NCI-H2029 (cell line): ENCODE results near the gene ATP6V1B1.

Source experiments
- DNase-seq: peaks from one replicate; lab custom pipeline; 2025; lab: John Stamatoyannopoulos, UW

The ATP6V1B1 gene

DNA sequence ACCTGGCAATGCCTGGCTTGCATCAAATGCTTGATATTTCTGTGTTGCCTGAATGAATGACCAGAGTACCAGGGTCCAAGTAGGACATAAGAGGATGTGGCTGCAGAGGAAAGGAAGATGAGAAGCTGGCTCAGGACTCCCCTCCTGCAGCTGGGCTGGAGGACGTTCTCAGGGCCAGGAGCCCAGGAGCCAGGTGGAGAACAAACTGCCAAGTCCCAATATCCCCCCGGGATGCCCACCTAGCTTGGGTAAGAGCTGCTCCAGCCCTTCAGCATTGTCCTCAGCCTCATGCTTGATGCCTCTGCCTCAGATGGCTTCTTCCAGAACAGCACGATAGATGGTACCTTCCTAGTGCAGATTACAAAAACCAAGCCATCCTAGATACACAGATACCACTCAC lies 8.6 kb upstream of the ATP6V1B1 start:
- DNase-seq, result no peak

DNA sequence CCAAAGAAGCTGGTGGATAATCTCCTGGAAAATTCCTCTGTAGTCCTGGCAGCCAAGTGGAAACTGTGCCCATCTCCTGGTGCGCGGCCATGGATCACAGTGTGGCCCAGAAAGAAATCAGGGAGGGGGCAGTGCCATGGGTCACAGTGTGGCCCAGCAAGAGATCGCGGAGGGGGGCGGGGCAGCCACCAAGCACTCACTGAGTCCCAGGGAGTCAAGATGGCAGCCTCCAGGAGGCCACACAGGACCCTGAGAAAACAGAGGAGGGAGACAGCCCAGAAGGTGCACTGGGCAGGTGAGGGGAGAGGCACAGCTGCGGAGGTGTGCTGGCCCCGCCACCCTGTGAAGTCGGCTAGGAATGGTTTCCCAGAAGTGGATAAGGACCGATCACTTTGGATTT lies 8.1 kb upstream of the ATP6V1B1 start:
- no peak for DNase-seq

- no peak for DNase-seq
Measured at GRCh38 chr2:70928366-70928765, 7.3 kb upstream of the ATP6V1B1 start.

DNA sequence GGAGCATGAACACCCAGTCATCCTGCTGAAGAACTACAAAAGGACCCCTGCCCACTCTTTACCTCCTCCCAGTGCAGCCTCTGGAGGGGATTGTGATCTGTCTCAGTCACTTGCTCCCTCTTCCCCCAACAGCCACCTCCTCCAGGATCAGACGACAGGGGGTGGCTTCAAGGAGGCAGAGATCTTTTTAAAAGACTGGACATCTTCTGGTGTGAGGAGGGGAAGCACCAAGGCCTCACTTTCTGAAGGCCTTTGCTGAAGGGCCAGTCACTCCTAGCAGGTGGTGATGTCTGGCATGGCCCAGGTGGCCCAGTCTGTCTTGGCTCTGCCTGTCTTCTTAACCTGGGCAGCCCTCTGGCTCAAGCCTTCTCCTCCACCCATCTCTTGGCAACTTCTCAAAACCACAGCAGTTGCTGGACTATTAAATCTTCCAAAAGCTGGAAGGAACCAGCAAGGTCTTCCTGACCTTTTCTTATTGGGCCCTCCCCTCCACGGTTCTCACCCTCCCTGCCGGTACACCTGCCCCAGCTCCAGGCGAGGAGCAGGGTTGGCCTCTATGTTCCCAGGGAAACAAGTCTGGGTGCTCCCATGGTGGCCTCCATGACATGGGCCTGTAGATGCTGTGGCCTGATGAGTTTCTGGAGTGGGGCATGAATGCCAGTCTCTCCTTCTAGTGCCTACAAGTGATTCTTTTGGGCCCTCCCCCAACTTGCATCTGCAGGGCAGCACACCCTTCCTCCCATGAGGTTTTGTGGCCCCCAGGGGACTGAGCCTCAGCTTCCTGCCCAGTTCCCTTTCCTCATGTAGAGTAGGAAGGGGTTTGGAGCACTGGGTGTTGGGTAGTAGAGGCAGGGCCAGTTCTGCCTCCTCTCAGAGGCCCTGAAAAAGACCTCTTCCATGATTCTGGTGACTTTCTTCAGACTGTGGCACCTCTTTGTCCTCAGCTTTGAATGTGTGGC lies 5.0 kb upstream of the ATP6V1B1 start:
- DNase-seq, result no peak

DNA sequence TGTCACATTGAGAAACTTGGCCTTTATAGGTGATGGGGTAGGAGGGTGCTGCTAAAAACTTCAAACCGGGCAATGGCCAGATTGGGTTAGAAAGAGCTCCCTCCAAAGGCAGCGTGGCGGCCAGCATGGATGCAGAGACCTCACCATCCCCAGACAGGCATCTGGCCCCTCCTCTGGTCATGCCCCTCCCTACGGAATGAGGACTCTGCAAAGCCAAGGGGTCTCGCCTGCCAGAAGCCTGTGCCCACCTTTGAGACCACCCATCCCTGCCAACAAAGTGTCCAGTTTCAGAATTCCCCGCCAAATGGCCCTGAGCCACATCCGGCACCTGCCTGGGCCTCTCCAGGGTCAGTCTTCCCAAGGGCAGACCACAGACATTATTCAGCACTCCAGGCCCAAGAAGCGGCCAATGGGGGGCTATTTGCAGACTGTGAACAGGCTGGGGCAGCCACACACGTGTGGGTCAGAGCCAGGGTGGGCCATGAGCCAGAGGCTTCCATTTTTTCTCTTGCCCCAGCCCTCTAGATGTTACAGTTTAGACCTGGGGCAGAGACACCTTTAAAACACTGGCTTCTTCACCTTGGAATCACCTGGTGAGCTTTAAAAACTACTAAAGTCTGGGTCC lies 4.2 kb upstream of the ATP6V1B1 start:
- no peak for DNase-seq

DNA sequence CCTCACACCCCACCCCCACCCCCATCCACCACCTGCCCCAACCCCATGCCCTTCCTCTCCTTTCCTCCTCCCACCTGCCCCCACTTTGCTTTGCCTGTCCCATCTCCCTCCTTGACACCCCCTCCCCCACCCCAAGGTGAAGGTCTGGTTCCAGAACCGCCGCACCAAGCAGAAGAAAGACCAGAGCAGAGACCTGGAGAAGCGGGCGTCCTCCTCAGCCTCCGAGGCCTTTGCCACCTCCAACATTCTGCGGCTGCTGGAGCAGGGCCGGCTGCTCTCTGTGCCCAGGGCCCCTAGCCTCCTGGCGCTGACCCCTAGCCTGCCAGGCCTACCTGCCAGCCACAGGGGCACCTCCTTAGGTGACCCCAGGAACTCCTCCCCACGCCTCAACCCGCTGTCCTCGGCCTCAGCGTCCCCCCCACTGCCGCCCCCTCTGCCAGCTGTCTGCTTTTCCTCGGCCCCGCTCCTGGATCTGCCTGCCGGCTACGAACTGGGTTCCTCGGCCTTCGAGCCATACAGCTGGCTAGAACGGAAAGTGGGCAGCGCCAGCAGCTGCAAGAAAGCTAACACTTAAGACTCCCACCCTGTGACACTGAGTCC lies 3.0 kb upstream of the ATP6V1B1 start:
- DNase-seq, result no peak

GRCh38 chr2:70934981-70935380 lies 719 bp upstream of the ATP6V1B1 start:
- no peak for DNase-seq

GRCh38 chr2:70936165-70936978 lies 672 bp downstream of the ATP6V1B1 start:
- DNase-seq, result peak; percentile 33

- DNase-seq, result no peak
Measured at GRCh38 chr2:70936979-70937811, 1.5 kb downstream of the ATP6V1B1 start.

GRCh38 chr2:70937866-70938585 lies 2.3 kb downstream of the ATP6V1B1 start:
- DNase-seq, result no peak

DNA sequence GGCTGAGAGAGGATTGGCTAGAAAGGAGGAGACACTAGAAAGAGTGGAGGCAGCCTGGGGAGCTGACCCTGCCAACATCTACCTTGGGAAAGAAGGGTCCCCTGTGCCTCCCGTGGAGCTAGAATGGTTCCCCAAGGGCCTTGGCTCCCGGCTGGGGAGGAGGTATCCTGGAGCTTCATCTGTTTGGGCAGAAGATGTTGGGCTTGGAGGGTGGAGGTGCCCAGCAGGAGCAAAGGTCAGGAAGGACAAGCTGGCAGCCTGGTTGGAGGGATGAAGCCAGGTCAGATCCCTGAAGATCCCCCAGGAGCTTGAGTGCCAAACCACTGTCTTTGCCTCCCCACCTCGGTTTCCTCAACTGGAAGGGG lies 2.9 kb downstream of the ATP6V1B1 start:
- no peak for DNase-seq

- DNase-seq, result no peak
Measured at GRCh38 chr2:70939001-70939838, 3.5 kb downstream of the ATP6V1B1 start.

DNA sequence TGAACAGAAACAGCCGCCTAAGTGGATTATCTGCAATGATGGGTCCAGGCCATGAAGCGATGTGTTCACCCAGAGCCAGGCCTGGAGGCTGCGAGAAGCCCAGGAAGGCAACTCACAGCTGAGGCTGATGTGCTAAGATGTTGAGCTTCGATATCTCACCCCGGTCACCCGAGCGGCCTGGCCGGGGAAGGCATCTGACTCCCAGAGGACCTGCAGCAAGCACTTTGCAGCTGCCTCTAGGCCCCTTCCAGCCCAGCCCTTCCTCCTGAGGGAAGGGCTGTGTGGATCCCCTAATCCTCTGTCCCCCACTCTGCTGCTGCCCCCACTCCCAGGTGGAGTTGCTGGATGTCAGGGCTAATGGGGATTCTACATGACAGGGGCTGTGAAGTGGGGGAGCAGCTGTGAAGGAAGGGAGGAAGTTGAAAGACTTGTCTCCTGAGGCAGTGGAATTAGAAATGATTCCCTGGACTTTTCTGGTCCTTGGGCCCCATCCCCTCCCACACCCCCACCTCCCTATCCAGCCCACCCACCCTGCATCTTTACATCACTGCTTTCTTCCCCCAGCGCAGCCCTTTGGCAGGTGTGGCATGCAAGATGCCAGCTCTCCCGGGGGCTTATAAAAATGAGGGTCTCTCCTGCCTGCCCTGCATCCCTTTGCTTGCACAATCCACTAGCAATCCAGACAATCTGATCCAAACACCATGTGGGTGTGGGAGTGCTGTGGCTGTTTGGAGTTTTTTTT lies 4.3 kb downstream of the ATP6V1B1 start:
- no peak for DNase-seq

GRCh38 chr2:70941186-70941585 lies 5.5 kb downstream of the ATP6V1B1 start:
- no peak for DNase-seq

- no peak for DNase-seq
Measured at GRCh38 chr2:70941701-70942100, 6.0 kb downstream of the ATP6V1B1 start.

GRCh38 chr2:70942396-70943204 lies 6.9 kb downstream of the ATP6V1B1 start:
- no peak for DNase-seq

DNA sequence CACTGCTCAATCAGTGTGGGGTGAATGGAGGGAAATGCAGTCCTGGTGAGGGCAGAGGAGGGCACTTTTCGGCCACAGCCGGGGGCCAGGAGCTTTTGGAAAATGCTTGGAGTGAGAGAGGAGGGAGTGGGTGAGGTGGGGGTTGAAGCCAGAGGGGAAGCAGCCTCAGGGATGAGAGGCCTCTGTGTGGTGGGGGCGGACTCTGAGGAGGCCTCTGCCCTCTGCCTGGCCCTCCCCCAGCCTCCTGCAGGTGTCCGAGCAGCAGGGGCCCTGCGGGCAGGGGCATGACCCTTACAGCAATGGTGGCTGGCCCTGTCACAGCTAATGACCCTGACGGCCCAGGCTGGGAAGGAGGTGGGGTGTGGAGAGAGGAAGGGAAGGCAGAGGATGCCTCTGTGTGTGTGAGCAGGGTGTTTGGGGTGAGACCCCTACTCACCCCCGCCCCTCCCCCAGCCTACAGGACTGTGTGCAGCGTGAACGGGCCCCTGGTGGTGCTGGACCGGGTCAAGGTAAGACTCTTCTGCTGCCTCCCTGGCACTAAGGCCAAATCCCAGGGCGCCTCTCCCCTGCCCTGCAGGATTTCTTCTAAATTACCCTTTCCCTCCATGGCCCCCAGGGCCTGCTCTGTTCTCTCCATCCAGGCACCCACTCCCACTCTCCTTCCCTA lies 7.6 kb downstream of the ATP6V1B1 start:
- no peak for DNase-seq
